ENCODE measurements around the gene NHEJ1. TPM values are rescaled to one million over a fixed set of nuclear protein-coding genes. Genes with fewer than 3 reads are reported as not detected.

Gene NHEJ1
- total and polyA plus RNA-seq, 2 of the 13 experiments (the other 11 are each of a cell fraction or from before 2014, with no cell fraction given): 30.0 to 30.7 TPM

DNA sequence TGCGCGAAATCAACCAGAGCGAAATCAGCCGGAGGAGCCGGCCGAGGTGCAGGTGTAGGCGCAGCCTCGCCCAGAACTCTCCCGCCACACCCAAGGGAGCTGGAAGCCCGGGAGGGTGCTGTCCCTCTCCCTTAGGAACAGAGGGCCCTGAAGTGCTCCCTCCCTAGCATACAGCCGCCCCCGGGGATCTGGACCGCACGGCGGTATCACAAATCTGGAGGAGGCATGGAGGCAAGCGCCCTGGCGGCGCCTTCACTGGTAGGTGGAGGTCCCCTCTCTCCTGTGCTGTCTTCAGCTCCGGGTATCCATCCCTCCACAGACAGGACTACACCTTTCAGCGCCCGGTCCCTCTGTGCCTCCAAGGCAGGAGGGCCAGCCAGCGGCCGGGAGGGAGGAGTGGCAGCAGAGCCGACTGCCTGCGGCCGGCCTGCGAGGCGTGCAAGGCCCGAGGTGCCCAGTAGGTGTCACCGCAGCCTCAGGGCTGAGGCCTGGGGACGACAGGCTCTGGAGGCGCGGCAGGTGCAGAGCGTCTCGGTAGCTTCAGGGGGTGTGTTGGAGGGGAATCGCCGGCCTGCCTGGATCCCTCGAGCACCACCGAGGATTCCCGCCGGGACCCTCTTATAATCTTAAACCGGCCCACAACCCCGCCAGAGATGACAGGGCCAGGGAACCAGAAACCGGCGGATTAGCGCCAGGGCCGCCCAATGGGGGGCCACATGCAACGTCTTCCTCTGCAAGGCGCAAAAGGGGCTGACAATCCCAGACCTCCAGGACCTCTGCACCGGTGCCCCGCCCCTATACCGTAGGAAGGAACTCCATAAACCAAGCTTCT lies 102.7 kb downstream of the NHEJ1 start (continued):
- TF ChIP-seq ZNF121 (CRISPR knock-in tag; IDR thresholded peaks at IDR 0.05) (0 out of 2 replicates have a peak, but pooled peaks have one; percentile 6), ZFX (CRISPR knock-in tag; IDR thresholded peaks at IDR 0.05; ENCODE audit: low read depth) (no peak), ZXDC (CRISPR knock-in tag; IDR thresholded peaks at IDR 0.05) (no peak), SNAI1 (CRISPR knock-in tag; IDR thresholded peaks at IDR 0.05; ENCODE audit: borderline replicate concordance) (peak; percentile 78; the same call in 1 of the 2 replicates), ZNF713 (CRISPR knock-in tag; IDR thresholded peaks at IDR 0.05) (no peak), ZBTB3 (CRISPR knock-in tag; IDR thresholded peaks at IDR 0.05; ENCODE audit: borderline replicate concordance, low read depth) (no peak), NR3C1 (CRISPR knock-in tag; IDR thresholded peaks at IDR 0.05) (no peak), DMAP1 (CRISPR knock-in tag; IDR thresholded peaks at IDR 0.05) (no peak), BRF2 (CRISPR knock-in tag; IDR thresholded peaks at IDR 0.05) (no peak), ZNF710 (CRISPR knock-in tag; IDR thresholded peaks at IDR 0.05; ENCODE audit: borderline replicate concordance) (no peak), TP53 (CRISPR knock-in tag; conservative IDR thresholded peaks at IDR 0.05) (no peak), PHB2 (IDR thresholded peaks at IDR 0.05; ENCODE audit: partially characterized antibody) (no peak), ZNF329 (CRISPR knock-in tag; IDR thresholded peaks at IDR 0.05; ENCODE audit: low read depth) (no peak), CTCF (CRISPR knock-in tag; IDR thresholded peaks at IDR 0.05) (peak; percentile 100)
- TF ChIP-seq, protein P1, sequence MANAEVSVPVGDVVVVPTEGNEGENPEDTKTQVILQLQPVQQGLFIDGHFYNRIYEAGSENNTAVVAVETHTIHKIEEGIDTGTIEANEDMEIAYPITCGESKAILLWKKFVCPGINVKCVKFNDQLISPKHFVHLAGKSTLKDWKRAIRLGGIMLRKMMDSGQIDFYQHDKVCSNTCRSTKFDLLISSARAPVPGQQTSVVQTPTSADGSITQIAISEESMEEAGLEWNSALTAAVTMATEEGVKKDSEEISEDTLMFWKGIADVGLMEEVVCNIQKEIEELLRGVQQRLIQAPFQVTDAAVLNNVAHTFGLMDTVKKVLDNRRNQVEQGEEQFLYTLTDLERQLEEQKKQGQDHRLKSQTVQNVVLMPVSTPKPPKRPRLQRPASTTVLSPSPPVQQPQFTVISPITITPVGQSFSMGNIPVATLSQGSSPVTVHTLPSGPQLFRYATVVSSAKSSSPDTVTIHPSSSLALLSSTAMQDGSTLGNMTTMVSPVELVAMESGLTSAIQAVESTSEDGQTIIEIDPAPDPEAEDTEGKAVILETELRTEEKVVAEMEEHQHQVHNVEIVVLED (CRISPR knock-in tag; IDR thresholded peaks at IDR 0.05; ENCODE audit: borderline replicate concordance): no peak
- TF ChIP-seq, protein P2, sequence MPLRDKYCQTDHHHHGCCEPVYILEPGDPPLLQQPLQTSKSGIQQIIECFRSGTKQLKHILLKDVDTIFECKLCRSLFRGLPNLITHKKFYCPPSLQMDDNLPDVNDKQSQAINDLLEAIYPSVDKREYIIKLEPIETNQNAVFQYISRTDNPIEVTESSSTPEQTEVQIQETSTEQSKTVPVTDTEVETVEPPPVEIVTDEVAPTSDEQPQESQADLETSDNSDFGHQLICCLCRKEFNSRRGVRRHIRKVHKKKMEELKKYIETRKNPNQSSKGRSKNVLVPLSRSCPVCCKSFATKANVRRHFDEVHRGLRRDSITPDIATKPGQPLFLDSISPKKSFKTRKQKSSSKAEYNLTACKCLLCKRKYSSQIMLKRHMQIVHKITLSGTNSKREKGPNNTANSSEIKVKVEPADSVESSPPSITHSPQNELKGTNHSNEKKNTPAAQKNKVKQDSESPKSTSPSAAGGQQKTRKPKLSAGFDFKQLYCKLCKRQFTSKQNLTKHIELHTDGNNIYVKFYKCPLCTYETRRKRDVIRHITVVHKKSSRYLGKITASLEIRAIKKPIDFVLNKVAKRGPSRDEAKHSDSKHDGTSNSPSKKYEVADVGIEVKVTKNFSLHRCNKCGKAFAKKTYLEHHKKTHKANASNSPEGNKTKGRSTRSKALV (CRISPR knock-in tag; IDR thresholded peaks at IDR 0.05): 0 out of 2 replicates have a peak, but pooled peaks have one; percentile 42

All from HepG2 (cell line).